GM12892 (cell line): ENCODE data around the gene VWA3B.
"Not testable (repeated sequence)": the region's sequence is repeated elsewhere in the genome, so short reads cannot be mapped to it uniquely, and the experiment has no call there.

ENCODE experiments used
- POLR2A ChIP-seq: IDR thresholded peaks from 2 replicates; pipeline ENCODE4 v1.6.1; 2011; ENCODE audit warnings: low read depth, low read length, control low read depth
- POLR2AphosphoS5 ChIP-seq: IDR thresholded peaks from 2 replicates; pipeline ENCODE4 v1.6.1; 2011; ENCODE audit warnings: low read depth, low read length, control low read depth

DNA sequence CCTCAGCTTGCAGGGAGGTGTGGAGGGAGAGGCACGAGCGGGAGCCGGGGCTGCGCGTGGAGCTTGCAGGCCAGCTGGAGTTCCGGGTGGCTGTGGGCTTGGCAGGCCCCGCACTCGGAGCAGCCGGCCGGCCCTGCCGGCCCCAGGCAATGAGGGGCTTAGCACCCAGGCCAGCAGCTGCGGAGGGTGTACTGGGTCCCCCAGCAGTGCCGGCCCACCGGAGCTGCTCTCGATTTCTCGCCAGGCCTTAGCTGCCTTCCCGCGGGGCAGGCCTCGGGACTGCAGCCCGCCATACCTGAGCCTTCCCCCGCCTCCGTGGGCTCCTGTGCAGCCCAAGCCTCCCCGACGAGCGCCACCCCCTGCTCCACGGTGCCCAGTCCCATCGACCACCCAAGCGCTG, 52.0 kb downstream of the VWA3B start:
- not testable (repeated sequence) for TF ChIP-seq POLR2A, POLR2AphosphoS5
